Measurements from ENCODE around the gene ACVR2A. TPM values are rescaled to one million over a fixed set of nuclear protein-coding genes. Genes with fewer than 3 reads are reported as not detected.

Gene ACVR2A
- polyA plus RNA-seq, 1 of the 3 experiments (the other 2 are of a cell fraction), result 1.6 TPM

DNA sequence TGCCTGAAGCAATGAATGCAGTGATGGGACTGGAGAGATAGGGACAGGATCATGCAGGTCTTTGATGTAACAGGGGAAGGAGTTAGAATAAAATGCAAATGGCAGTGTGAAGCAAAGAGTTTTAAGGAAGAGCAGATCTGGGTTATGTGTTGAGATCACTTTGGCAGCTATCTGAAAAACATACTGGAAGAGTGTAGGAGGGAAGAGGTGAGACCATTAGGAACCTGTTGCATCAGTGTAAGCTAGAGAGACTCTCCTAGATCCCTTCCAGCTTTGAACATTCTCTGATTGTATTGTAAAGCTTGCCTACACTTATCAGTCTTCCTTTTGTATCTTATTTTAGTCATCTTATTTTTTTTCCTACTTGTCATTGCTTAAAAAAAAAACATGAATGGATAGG lies 10.5 kb downstream of the ACVR2A start:
- H3K9me3 ChIP-seq, result no peaks in the 10 kb centered on the region
- H4K20me1 ChIP-seq (ENCODE audit: insufficient read depth), result peaks cover 23% of the 10 kb centered on the region; the same call in 1 of the 2 replicates
- CTCF ChIA-PET, result interaction anchor here (0.8 to 1.4 kb wide), 2 partner anchors 57 to 83 kb away, joined by 3 read pairs; no protein-coding TSS in a partner anchor

DNA sequence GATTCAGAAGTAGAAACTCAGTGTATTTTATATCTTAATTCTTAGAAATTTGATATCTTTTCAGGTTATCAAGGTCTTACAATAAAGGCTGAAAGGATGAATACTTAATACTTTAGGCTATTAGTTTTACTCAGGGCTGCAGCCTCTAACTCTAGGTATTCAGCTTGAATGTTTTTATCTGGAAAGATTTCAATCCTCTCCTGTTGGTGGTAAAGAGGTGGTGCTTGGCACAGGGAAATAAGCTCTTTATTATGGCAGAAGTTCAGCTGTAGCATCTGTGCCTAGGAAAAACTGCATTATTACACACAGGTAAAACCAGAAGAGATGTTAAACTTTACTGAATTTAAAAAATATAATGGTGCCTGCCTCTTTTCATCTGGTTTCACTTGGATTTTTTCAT lies 11.1 kb downstream of the ACVR2A start:
- Histone ChIP-seq H3K4me2 (no peak overlapping the region), H3K36me3 (replicated peaks in 1 of 2; ENCODE audit: control insufficient read depth in 1 of 2, insufficient read depth in 2 of 2, low read length in 1 of 2) (no peaks in the 10 kb centered on the region), H2AFZ (ENCODE audit: low read depth) (no peak overlapping the region), H3K4me3 (ENCODE audit: low read depth in 2 of 2, low read length in 1 of 2) (no peak overlapping the region), H3K9me2 (no peaks in the 10 kb centered on the region), H3K9me3 (no peaks in the 10 kb centered on the region), H4K20me1 (ENCODE audit: insufficient read depth) (peaks cover 23% of the 10 kb centered on the region; the same call in 1 of the 2 replicates), H3K27ac (ENCODE audit: low read depth in 2 of 2, low read length in 1 of 2) (no peak overlapping the region), H3F3A (replicated peaks; ENCODE audit: insufficient read depth) (peaks cover 3% of the 10 kb centered on the region), H3K4me1 (ENCODE audit: control insufficient read depth in 1 of 2, insufficient read depth in 2 of 2, low read depth in 1 of 2, low read length in 1 of 2) (peaks cover 0 to 3% of the 10 kb centered on the region in 2 experiments; a peak in 2 of 4 replicates), H3K9ac (no peak overlapping the region), H3K27me3 (ENCODE audit: insufficient read depth) (no peaks in the 10 kb centered on the region), H3K79me2 (ENCODE audit: insufficient read depth) (peaks cover 63% of the 10 kb centered on the region)
- no peak for DNase-seq
- ChIA-PET POLR2A (interaction anchor here (1.2 kb wide), 1 partner anchor 11 kb away, joined by 4 read pairs; the partner anchor contains the start of gene ACVR2A), CTCF (interaction anchor here (1.4 kb wide), 1 partner anchor 57 kb away, joined by 3 read pairs; no protein-coding TSS in a partner anchor)
- no peak for TF ChIP-seq SMC3 (IDR thresholded peaks at IDR 0.05; ENCODE audit: low read depth, low read length)
- no peak for TF ChIP-seq TAF1 (IDR thresholded peaks at IDR 0.05; ENCODE audit: borderline replicate concordance, low read depth, low read length)
- no peak for TF ChIP-seq GATA2 (CRISPR knock-in tag; IDR thresholded peaks at IDR 0.05)
- TF ChIP-seq POLR2AphosphoS5 (IDR thresholded peaks at IDR 0.05; ENCODE audit: low read depth, low read length), result no peak
- TF ChIP-seq, protein P1, sequence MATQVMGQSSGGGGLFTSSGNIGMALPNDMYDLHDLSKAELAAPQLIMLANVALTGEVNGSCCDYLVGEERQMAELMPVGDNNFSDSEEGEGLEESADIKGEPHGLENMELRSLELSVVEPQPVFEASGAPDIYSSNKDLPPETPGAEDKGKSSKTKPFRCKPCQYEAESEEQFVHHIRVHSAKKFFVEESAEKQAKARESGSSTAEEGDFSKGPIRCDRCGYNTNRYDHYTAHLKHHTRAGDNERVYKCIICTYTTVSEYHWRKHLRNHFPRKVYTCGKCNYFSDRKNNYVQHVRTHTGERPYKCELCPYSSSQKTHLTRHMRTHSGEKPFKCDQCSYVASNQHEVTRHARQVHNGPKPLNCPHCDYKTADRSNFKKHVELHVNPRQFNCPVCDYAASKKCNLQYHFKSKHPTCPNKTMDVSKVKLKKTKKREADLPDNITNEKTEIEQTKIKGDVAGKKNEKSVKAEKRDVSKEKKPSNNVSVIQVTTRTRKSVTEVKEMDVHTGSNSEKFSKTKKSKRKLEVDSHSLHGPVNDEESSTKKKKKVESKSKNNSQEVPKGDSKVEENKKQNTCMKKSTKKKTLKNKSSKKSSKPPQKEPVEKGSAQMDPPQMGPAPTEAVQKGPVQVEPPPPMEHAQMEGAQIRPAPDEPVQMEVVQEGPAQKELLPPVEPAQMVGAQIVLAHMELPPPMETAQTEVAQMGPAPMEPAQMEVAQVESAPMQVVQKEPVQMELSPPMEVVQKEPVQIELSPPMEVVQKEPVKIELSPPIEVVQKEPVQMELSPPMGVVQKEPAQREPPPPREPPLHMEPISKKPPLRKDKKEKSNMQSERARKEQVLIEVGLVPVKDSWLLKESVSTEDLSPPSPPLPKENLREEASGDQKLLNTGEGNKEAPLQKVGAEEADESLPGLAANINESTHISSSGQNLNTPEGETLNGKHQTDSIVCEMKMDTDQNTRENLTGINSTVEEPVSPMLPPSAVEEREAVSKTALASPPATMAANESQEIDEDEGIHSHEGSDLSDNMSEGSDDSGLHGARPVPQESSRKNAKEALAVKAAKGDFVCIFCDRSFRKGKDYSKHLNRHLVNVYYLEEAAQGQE (IDR thresholded peaks at IDR 0.05; ENCODE audit: low read depth, low read length), result no peak
- TF ChIP-seq YY1 (IDR thresholded peaks at IDR 0.05; ENCODE audit: low read depth), result no peak
- no peak for TF ChIP-seq RAD21 (IDR thresholded peaks at IDR 0.05; ENCODE audit: low read length)
- TF ChIP-seq SIN3A (IDR thresholded peaks at IDR 0.05; ENCODE audit: borderline replicate concordance, low read depth, low read length), result no peak
- TF ChIP-seq, protein P2, sequence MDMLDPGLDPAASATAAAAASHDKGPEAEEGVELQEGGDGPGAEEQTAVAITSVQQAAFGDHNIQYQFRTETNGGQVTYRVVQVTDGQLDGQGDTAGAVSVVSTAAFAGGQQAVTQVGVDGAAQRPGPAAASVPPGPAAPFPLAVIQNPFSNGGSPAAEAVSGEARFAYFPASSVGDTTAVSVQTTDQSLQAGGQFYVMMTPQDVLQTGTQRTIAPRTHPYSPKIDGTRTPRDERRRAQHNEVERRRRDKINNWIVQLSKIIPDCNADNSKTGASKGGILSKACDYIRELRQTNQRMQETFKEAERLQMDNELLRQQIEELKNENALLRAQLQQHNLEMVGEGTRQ (IDR thresholded peaks at IDR 0.05; ENCODE audit: borderline replicate concordance, low read depth, low read length), result no peak
- TF ChIP-seq, protein P3, sequence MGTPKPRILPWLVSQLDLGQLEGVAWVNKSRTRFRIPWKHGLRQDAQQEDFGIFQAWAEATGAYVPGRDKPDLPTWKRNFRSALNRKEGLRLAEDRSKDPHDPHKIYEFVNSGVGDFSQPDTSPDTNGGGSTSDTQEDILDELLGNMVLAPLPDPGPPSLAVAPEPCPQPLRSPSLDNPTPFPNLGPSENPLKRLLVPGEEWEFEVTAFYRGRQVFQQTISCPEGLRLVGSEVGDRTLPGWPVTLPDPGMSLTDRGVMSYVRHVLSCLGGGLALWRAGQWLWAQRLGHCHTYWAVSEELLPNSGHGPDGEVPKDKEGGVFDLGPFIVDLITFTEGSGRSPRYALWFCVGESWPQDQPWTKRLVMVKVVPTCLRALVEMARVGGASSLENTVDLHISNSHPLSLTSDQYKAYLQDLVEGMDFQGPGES (IDR thresholded peaks at IDR 0.05; ENCODE audit: low read depth, low read length), result no peak
- TF ChIP-seq, protein P4, sequence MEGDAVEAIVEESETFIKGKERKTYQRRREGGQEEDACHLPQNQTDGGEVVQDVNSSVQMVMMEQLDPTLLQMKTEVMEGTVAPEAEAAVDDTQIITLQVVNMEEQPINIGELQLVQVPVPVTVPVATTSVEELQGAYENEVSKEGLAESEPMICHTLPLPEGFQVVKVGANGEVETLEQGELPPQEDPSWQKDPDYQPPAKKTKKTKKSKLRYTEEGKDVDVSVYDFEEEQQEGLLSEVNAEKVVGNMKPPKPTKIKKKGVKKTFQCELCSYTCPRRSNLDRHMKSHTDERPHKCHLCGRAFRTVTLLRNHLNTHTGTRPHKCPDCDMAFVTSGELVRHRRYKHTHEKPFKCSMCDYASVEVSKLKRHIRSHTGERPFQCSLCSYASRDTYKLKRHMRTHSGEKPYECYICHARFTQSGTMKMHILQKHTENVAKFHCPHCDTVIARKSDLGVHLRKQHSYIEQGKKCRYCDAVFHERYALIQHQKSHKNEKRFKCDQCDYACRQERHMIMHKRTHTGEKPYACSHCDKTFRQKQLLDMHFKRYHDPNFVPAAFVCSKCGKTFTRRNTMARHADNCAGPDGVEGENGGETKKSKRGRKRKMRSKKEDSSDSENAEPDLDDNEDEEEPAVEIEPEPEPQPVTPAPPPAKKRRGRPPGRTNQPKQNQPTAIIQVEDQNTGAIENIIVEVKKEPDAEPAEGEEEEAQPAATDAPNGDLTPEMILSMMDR (IDR thresholded peaks at IDR 0.05), result no peak

More for the DNA sequence above, 10.5 kb downstream of the ACVR2A start:
- Histone ChIP-seq H3K4me1 (ENCODE audit: control insufficient read depth in 1 of 2, insufficient read depth in 2 of 2, low read depth in 1 of 2, low read length in 1 of 2) (peaks cover 0 to 3% of the 10 kb centered on the region in 2 experiments; a peak in 2 of 4 replicates), H3F3A (replicated peaks; ENCODE audit: insufficient read depth) (peaks cover 3% of the 10 kb centered on the region), H3K9ac (no peak overlapping the region), H3K27me3 (ENCODE audit: insufficient read depth) (no peaks in the 10 kb centered on the region), H3K36me3 (replicated peaks in 1 of 2; ENCODE audit: control insufficient read depth in 1 of 2, insufficient read depth in 2 of 2, low read length in 1 of 2) (no peaks in the 10 kb centered on the region), H3K9me2 (no peaks in the 10 kb centered on the region), H3K27ac (ENCODE audit: low read depth in 2 of 2, low read length in 1 of 2) (no peak overlapping the region), H3K4me2 (no peak overlapping the region), H3K4me3 (ENCODE audit: low read depth in 2 of 2, low read length in 1 of 2) (no peak overlapping the region), H2AFZ (ENCODE audit: low read depth) (no peak overlapping the region), H3K79me2 (ENCODE audit: insufficient read depth) (peaks cover 66% of the 10 kb centered on the region)
- no peak for DNase-seq
- POLR2A ChIA-PET, result interaction anchor here (1.2 kb wide), 1 partner anchor 10 kb away, joined by 4 read pairs; the partner anchor contains the start of gene ACVR2A
- TF ChIP-seq, protein P5, sequence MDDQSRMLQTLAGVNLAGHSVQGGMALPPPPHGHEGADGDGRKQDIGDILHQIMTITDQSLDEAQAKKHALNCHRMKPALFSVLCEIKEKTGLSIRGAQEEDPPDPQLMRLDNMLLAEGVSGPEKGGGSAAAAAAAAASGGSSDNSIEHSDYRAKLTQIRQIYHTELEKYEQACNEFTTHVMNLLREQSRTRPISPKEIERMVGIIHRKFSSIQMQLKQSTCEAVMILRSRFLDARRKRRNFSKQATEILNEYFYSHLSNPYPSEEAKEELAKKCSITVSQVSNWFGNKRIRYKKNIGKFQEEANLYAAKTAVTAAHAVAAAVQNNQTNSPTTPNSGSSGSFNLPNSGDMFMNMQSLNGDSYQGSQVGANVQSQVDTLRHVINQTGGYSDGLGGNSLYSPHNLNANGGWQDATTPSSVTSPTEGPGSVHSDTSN (IDR thresholded peaks at IDR 0.05), result no peak
- TF ChIP-seq, protein P4 (IDR thresholded peaks at IDR 0.05), result no peak

All from SK-N-SH (cell line).